NCI-H1436 (cell line): ENCODE measurements around the gene FNIP2.

Experiments used
- DNase-seq: peaks from one replicate; lab custom pipeline; 2025; lab: John Stamatoyannopoulos, UW

FNIP2 gene

DNA sequence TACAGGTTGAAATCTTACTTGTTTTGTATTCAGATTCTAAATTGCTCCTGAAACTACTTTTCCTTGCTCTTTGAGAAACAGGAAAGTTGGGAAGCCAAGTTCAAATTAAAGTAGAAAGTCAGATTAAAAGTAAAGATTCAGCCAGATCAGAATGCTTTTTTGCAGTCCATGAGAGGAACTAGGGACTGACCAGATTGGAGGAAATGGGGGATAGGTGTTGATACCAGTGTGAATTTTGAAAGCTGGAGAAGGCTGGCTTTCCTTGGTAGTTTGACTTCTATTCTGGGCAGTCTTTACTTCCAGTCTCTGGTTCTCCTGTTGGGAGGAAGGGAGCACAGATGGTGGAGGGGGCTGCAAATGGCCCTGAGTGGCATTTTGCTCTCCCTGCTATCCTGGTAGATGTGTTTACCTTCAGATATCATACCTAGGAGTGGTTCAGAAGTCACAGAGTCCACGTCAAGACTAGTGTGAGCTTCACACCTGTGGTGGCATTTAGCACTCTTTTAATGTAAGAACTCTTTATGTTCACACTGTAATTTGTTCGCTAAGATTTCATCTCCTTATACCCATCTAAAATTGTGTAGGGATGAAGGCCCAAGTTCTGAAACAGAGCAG, 68.8 kb downstream of the FNIP2 start:
- DNase-seq, result no peak

DNA sequence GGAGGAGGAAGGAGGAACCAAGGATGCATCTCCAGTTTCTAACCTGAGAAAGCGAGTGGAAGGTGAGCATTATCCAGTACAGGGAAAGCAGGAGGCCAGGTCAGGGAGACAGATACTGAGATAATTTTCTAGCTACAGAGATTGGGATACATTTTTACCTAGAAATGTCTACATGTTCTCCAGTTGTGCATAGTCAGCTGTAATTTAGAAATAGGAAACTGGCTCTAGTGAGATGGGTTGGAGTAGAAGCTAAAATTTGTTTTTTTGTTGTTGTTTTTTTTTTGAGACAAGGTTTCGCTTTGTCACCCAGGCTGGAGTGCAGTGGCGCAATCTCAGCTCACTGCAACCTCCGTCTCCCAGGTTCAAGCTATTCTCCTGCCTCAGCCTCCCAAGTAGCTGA, 71.3 kb downstream of the FNIP2 start:
- no peak for DNase-seq

DNA sequence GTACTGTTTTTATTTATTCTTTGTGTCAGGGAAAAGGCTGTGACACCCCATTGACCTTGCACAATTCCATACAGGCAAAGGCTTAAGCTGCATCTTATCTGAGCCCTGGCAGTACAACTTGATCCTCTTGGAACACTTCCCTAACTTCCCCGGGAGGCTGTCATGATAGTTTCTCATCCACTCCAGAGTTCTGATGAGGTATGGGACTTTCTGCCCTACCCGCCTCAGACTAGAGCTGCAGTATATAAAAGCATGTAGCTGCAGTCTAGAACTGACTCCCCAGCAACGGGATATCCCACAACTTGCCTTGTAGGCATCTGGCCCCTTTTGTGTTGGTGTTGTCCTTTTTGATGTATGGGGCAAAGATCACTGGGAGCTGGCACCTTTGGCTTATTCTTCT, 72.7 kb downstream of the FNIP2 start:
- no peak for DNase-seq

DNA sequence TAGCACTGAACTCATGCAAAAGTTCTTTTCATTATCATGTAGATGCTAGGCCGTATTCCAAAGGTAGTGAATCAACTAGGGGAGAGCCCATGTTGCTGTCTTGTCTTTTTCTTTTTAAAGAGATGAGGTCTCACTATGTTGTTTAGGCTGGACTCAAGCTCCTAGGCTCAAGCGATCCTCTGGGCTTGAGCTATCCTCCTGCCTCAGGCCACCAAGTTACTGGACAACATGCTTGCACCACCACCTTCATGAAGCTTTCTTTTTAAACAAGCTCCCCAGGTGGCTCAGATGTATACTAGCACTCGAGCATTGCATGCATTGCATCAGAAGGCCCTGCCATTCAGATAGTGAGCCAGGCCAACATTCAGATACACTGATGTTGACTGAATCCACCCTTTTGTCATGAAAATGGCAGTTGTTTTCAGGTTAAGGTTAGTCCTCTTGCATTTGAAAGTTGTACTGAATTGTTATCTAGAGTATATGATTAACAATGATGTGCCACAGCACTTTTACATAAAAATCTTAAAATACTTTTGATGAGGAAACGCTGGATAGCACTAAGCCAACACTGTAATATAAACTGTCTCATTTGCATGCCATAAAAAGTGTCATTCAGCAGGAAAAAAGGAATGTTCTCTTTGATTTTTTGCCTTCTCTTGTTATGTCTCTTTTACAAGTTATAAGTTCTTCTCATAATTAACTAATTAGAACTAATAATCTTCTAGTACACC, 76.7 kb downstream of the FNIP2 start:
- no peak for DNase-seq

DNA sequence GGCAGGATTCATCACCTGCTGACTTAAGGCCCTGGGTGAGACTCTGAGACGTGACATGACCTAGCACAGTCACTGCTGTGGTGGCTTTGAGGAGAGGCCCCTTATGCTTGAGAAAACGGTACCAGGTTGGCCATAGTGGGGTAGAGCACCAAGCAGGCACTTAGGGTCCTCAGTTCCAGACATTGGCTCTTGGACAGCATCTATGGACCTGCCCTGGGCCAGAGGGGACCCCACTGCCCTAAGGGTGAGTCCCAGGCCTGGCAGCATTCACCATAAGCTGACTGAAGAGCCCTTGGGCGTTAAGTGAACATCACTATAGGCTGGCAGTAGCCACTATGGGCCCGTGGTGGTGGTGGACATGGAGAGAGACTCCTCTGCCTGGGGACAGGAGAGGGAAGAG, 78.7 kb downstream of the FNIP2 start:
- no peak for DNase-seq

DNA sequence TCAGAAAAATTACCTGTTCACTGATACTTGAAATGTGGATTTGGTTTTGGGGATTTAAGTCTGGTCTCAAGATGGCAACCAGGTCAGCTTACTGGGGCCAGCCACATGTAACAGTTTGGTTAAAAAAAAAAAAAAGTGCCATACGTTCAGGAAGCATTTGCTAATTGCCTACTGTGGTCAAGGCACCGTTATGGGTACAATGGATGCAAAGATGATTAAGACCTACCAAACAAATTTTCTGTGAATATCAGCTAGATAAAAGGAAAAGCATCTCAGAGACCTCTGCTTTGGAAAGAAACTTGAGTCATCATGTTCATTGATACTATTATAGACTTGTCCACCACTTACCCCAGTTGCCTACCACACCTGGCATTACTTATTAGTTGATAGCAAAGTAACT, 80.9 kb downstream of the FNIP2 start:
- no peak for DNase-seq

DNA sequence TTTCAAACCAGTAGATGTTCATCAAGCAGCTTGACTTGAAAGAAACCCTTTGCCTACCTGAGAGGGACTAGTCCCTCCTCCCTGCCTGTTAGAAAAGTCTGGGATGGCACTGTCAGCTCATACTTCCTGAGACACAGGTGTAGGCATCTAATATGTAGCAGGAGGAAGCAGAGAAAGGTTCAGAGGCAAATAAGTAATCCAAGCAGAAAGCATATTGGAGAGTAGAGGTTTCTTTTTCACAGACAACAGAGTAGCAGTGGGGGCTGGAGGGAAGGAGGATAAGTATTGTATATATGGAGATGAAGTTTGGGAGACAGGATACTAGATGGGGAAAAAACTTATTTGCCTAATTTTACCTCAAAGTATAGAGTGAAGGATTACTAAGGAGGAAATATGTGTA, 81.5 kb downstream of the FNIP2 start:
- DNase-seq, result no peak

DNA sequence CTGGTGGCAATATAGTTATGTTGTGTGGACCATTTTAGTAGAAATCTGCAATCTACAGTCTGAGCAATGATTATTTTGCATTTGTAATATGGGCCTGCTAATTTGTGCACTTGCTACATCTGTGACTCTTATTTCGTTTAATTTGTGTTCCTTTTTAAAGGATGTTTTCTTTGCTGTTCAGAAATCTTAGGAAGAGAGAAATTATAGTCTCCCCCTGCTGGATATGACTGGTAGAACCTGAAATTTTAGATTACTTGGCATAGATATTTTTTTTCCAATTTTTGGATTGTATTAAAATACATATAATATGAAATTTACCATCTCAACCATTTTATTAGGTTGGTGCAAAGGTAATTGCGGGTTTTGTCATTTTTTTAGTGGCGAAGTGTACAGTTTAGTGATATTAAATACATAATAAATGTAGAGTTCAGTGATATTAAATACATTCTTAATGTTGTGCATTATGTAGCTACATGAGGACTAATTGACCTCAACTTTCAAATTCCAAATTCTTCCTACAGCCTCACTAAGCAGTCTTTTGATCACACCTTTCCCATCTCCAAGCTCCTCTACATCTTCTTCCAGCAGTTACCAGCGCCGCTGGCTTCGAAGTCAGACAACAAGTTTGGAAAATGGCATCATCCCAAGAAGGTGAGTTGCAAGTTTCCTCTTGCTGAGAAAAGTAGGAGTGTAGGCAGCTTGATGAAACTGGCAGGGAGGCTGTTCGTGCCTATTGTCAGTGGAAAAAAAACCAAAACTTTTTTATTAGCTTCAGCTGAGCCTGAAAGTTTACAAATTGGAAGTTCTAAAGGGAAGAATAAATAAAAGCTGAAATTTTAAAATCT, 82.2 kb downstream of the FNIP2 start:
- peak; percentile 5 for DNase-seq

DNA sequence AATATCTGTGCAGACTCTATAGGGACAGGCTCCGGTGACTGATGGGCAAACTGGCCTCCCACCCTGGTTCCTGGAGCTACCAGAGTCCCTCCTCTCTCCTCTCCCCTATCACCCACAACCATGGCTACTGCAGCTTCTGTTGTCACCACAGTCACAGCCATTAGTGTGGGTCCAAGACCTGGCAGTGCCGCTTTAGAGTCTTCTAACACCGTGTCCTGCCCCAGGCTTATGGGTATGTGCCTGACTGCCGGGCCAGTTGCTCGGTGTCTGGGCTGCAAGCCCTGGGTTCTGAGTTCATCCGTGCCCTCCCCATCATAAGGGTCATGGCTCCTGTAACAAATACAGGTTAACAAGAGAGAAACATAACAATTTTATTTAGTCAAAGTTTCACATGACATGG, 85.4 kb downstream of the FNIP2 start:
- no peak for DNase-seq

DNA sequence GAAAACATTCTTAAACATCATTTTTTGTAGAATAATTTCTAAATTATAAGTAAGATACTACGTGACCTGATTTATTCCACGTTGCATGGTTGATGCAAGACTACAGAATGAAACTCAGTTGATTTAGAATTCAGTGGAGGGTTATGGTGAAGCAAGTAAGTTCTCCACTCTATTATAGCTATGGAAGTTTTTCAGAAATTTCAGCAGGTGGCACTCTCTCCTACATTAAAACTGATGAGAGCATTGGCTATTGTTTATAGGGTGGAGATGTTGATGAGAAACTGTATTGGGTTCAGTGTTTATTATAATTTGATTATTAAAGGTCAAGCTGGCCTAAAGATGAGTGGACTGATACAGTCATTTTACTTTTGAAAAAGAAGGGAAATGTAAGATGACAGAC, 88.0 kb downstream of the FNIP2 start:
- DNase-seq, result peak; percentile 30

DNA sequence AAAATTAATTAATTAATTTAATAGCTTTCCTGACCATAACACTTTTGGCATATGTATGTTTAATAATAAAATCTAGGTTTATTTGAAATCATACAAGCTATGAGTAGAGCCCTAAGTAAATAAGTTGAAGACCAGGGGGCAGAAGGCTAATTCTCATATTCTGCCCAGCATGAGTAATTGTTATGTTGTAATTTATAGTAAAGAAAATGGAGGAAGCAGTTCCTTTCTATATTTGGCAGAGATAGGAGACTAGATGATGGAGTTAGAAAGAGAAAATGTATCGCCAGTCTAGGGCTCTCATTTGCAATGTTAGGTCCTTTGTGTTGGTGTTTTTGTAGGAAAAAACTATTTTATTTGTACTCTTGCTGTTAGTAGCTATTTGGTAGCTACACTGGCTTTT, 89.1 kb downstream of the FNIP2 start:
- DNase-seq, result no peak

DNA sequence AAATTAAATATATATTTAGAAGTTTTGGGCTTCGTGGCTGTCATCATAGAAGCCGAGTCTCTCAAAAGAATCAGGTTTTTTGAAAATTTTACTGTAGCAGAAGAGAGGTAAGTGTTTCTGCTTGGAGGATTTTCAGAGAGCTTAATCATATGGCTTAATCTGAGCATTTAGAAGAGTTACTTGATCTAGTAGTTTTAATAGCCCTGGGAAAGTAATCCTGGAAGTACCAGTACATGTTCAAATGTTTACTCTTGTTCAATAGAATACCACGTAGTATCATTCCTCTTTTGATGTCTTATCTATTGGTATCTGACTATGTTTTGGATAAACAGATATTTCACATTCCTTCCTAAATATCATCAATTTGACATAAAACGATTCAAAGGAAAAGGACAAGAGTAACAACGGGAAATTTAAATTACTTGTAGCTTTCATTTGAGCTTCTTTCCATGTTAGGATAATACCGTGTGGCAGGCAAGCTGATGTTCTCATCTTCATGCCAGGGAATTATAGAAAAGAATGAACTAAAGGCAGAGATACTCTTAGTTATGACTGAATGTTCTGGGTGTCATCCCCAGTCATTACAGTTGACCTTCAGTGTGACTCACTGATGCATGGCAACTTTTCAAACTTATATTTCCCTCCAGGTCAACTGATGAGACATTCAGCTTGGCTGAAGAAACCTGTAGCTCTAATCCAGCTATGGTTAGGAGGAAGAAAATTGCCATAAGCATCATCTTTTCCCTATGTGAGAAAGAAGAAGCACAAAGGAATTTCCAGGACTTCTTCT, 89.8 kb downstream of the FNIP2 start:
- no peak for DNase-seq

DNA sequence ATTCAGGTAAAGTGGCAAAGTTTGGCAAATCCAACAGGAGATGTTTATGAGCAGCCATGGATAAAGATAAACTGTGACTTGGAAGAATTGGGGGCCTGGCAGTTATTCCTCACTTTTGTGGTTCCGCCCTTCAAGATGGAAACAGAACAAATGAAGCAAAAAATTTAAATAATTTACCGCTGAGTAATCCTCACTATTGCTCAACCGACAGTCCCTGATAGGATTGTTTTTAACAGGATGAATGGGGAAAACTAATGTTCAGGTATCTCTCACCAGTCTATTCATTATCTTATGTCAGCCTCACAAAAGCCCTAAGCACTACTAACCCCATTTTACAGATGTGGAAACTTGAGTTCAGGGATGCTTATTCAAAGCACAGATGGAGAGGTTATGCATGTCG, 90.8 kb downstream of the FNIP2 start:
- no peak for DNase-seq

DNA sequence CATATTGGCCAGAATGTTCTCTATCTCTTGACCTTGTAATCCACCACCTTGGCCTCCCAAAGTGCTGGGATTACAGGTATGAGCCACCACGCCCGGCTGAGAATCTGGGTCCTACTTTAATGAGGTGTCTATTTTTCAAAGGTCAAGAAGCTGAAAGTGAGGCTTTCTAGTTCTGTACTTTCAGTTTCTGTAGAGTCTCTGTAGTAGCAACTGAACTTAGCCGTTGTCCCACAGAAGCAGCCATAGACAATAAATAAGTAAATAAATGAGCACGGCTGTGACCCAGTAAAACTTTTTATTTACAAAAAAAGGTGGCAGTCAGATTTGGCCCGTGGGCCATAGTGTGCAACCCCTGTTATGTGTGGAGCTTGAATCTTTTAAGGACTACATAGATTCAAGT, 92.0 kb downstream of the FNIP2 start:
- no peak for DNase-seq

DNA sequence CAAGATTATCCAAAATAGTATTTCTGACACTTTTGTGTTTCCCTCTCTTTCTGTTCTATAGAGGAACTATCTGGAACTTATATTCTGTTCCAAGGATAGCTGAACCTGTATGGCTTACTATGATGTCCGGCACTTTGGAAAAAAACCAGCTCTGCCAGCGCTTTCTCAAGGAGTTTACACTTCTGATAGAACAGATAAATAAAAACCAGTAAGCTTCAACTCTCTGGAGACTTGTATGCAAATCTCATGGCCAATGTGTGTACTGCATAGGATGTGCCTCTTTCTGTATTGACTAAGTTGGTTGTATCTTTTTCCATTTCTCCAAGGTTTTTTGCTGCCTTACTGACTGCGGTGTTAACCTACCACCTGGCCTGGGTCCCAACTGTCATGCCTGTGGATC, 92.5 kb downstream of the FNIP2 start:
- no peak for DNase-seq

DNA sequence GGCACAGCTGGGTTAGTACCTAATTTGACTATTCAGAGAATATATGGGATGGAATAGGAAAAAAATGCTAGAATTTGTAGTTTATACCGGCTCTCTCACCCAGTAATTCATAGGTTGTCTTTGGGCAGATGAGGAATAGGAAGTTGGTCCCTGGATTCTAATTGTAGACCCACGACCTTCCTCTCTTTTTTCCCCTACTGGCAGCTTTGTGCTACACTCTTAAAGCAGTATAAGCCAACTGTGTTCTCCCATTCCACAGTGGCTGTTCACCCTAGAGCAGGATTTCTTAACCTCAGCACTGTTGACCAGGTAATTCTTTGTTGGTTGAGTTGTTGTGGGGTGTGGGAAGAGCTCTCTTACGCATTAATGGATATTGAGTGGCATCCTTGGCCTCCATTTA, 92.9 kb downstream of the FNIP2 start:
- no peak for DNase-seq

DNA sequence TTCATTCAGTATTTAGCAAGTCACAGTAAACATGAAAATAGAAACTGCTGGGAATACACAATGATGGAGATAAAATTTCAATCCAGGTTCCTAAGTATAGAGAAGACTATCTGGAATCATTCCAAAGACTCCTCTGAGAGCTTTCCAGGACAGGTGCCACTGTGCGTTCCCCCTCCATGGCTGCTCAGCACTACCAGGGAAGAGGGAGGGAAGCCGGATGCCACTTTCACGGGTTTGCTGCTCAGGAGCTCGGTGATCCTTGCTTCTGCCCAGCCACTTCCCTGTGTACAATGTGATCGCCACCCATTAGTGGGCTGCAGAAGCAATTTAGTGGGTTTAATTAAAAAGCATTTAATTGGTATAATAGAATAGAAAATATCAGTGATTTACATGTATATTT, 94.5 kb downstream of the FNIP2 start:
- no peak for DNase-seq

DNA sequence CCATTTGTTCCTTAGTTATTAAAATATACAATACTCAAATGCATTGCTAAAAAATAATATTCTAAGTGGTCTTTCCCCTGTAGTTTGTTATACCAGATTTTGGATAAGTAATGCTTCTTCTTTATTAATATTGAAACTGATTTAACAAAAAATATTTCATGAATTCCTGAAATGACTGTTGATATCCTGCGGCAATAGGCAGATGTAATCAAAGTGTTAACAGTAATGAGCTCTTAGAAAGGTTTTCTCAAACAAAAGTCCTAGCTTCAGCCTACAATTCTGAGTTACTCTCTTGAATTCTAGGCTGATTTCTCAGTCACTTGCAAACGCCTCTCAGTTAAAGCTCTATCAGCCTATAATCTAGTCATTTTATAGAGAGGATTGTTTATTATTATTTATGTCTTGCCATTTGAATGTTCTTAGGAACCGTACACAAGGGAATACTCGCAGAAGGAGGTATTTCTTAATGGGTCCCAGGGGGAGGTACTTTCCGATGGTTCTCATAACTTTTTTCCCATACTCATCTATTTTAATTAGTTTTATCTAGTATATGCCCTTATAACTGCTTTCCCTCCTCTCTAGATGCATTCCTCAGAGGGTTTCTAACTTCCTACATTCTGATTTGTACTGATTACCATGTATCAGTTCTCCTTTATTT, 96.8 kb downstream of the FNIP2 start:
- DNase-seq, result no peak

DNA sequence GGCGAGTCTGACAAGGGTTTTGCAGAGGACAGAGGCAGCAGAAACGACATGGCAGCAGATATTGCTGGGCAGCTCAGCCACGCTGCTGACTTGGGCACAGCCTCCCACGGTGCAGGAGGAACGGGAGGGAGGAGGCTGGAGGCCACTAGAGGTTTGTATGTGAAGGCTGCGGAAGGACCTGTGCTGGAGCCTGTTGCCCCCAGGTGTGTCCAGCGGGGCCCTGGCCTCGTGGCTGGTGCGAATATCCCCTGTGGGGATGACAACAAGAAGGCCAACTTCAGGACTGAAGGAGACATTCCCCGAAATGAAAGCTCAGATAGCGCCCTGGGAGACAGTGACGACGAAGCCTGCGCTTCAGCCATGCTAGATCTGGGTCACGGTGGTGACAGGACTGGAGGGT, 100.2 kb downstream of the FNIP2 start:
- no peak for DNase-seq

DNA sequence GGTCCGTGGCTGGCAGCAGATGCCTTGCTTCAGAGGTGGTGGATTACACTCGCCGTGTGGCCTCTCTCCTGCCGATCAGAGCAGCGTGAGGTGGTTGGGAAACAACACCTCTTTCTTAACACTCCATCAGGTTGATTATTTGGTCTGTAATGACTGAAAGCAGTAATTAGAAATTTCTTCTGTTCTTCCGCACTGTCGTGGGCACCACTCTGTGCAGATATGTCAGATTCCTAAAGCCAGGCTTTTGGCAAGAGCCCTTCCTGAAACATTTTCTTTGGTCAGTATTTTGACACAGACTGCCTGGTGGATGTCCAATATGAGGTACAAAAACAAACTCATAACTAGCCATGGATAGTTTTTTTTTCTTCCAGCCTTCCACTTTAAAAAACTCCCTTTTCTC, 100.9 kb downstream of the FNIP2 start:
- DNase-seq, result no peak

DNA sequence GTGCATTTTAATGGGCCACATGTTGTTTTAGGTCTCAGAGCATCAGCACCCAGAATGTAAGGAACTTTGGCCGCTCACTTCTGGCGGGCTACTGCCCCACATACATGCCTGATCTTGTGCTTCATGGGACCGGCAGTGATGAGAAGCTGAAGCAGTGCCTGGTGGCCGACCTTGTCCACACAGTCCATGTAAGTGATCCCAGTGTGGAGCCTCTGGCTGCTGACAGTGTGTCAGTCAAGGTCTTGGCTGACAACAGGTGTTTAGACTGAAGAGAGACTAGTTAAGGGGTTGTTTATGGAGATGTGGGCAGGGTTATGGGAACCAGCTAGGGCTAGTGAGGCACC, 101.4 kb downstream of the FNIP2 start:
- DNase-seq, result no peak
